K562 (cell line): Measurements from ENCODE around the gene COX7A1. TPM values are rescaled to one million over a fixed set of nuclear protein-coding genes. Genes with fewer than 3 reads are reported as not detected.

ENCODE experiments used
- ARID1B ChIP-seq: fragments of 450-650 bp; IDR thresholded peaks from 2 replicates; pipeline ENCODE4 v1.6.1; 2016; ENCODE audit warnings: antibody characterized with exemption, mild to moderate bottlenecking, inconsistent platforms
- CBFA2T3 ChIP-seq: fragments of 450-650 bp; IDR thresholded peaks from 2 replicates; pipeline ENCODE4 v1.6.1; 2017
- CREB1 ChIP-seq, 2 experiments: sonication (generic) in 1 of 2; formaldehyde crosslinking in 1 of 2; IDR thresholded peaks; 2 replicates each; pipeline versions ENCODE4 v1.6.1 to v1.8.0; 2012 to 2022; ENCODE audit warnings: inconsistent platforms in 1 of 2, mild to moderate bottlenecking in 1 of 2, missing genetic modification reagents in 1 of 2, moderate library complexity in 1 of 2
- CREM ChIP-seq: IDR thresholded peaks from 2 replicates; pipeline ENCODE4 v1.6.1; 2014; ENCODE audit warnings: antibody characterized with exemption, low read depth
- CTCF ChIP-seq, 3 experiments: IDR thresholded peaks in 2 of 3; conservative IDR thresholded peaks in 1 of 3; 2 replicates each; pipeline ENCODE4 v1.5.1; 2011 to 2012; ENCODE audit warnings: low read length in 3 of 3, mild to moderate bottlenecking in 3 of 3, control low read depth in 2 of 3, improper control_type of control experiment in 1 of 3, inconsistent platforms in 1 of 3, low read depth in 1 of 3, mixed read lengths in 1 of 3, moderate library complexity in 1 of 3; ENCODE audit not compliant: insufficient read depth in 2 of 3
- HBP1 ChIP-seq: fragments of 450-650 bp; formaldehyde crosslinking; IDR thresholded peaks from 2 replicates; pipeline ENCODE4 v1.4.0; 2022; ENCODE audit warnings: missing genetic modification characterization
- HMGN3 ChIP-seq: IDR thresholded peaks from 2 replicates; pipeline ENCODE4 v1.6.1; 2011; ENCODE audit warnings: borderline replicate concordance, low read depth, mild to moderate bottlenecking, mixed read lengths, low read length; ENCODE audit not compliant: insufficient read length; ENCODE audit errors: extremely low read depth
- MTA3 ChIP-seq: fragments of 450-650 bp; formaldehyde crosslinking; IDR thresholded peaks from 2 replicates; pipeline ENCODE4 v1.6.1; 2017; ENCODE audit warnings: mild to moderate bottlenecking, borderline replicate concordance
- NR2C2 ChIP-seq, 2 experiments: fragments of 200-800 bp in 1 of 2; sonication (Bioruptor generic) in 1 of 2; sonication (generic) in 1 of 2; formaldehyde crosslinking in 1 of 2; IDR thresholded peaks; 2 replicates each; pipeline versions ENCODE4 v1.6.1 to v1.8.0; 2016 to 2022; ENCODE audit warnings: mild to moderate bottlenecking in 1 of 2, missing compliant biosample characterization in 1 of 2, missing genetic modification characterization in 1 of 2, missing genetic modification reagents in 1 of 2
- PKNOX1 ChIP-seq: fragments of 450-650 bp; IDR thresholded peaks from 2 replicates; pipeline ENCODE4 v1.6.1; 2016
- PML ChIP-seq: IDR thresholded peaks from 2 replicates; pipeline ENCODE4 v1.6.1; 2012; ENCODE audit warnings: low read length, inconsistent platforms
- TARDBP ChIP-seq: fragments of 450-650 bp; IDR thresholded peaks from 2 replicates; pipeline ENCODE4 v1.6.1; 2016
- ZNF76 ChIP-seq: fragments of 250-450 bp; sonication (Bioruptor Pico); IDR thresholded peaks from 2 replicates; pipeline ENCODE4 v1.4.0; 2020; ENCODE audit warnings: mild to moderate bottlenecking, moderate library complexity, borderline replicate concordance
- polyA plus RNA-seq, 8 experiments: library from polyadenylated mRNA; depleted of rRNA in 4 of 8; stranded (reverse) in 5 of 8; unstranded in 3 of 8; fragments of >200 nt; fragmentation: Nextera tagmentation in 2 of 8; fragmentation: Illumina TruSeq in 1 of 8; extraction: Ambion mirVana in 2 of 8; extraction: Trizol in 1 of 8; gene quantifications; 2 replicates each; pipeline versions ENCODE4 v1.2.1 to v1.2.3, GENCODE V29; 2011 to 2014; ENCODE audit warnings: inconsistent platforms in 1 of 8, missing spikeins in 1 of 8
- total RNA-seq, 7 experiments: library from RNA; depleted of rRNA in 6 of 7; stranded (reverse); fragments of >200 nt in 6 of 7; fragmentation: Illumina TruSeq in 2 of 7; extraction: Trizol in 2 of 7; gene quantifications; 2 replicates each; pipeline versions ENCODE4 v1.2.1 to v1.2.3, GENCODE V29; 2011 to 2021; ENCODE audit warnings: low replicate concordance in 1 of 7
- TF ChIP-seq, protein P1 (sequence below): fragments of 250-450 bp; sonication (Bioruptor Pico); IDR thresholded peaks from 2 replicates; pipeline ENCODE4 v1.5.0; 2020; ENCODE audit warnings: mild to moderate bottlenecking, borderline replicate concordance
- TF ChIP-seq, protein P2 (sequence below): fragments of 250-450 bp; sonication (Bioruptor Pico); IDR thresholded peaks from 2 replicates; pipeline ENCODE4 v1.9.0; 2021; ENCODE audit warnings: mild to moderate bottlenecking
- TF ChIP-seq, protein P3 (sequence below): IDR thresholded peaks from 3 replicates; pipeline ENCODE4 v1.6.1; 2011; ENCODE audit warnings: borderline replicate concordance, mild to moderate bottlenecking, moderate library complexity; ENCODE audit not compliant: insufficient read length; ENCODE audit errors: extremely low read depth

Gene COX7A1
- total and polyA plus RNA-seq, 9 of the 15 experiments (the other 6 are each of a cell fraction or from before 2014, with no cell fraction given), result 0.08 TPM; not detected in 8

DNA sequence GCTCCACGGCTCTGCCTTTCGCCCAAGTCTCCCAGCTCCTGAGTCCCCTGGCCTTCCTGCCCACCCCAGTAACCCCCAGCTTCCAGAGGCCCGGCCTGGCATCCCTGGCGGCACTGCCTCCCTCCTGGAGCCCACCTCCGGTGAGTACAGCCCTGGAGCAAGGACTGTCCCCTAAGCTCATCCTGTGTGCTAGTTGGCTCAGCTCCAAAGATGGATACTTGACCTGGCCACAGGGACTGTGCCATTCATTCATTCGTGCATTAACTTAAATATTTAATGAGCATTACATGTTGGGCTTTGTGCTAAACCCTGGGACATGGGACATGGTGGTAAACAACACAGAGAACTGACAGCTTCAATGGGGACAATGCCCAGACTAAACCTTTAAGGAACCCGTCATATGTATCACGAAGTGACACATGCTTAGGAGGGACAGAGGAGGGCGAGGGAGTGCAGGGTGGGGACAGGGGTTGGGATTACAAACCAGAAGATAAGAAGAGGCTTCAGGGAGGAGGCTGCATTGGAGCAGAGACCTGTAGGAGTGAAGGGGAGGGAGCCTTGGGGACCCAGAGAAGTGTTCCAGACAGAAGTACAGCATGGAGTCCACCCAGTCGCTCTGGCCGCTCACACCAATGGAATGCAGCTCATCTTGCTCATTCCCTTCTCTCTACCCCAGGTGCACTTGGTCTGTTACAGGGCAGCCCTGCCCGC is 48.2 kb downstream of the COX7A1 start (continued):
- TF ChIP-seq HBP1 (CRISPR knock-in tag) (0 out of 2 replicates have a peak, but pooled peaks have one; percentile 19), ARID1B (peak; percentile 83), TARDBP (no peak), MTA3 (no peak), CREB1 (IDR thresholded peaks at IDR 0.05) (no peak), CREB1 (CRISPR knock-in tag; IDR thresholded peaks at IDR 0.05) (no peak), CBFA2T3 (peak; percentile 82), NR2C2 (CRISPR knock-in tag; IDR thresholded peaks at IDR 0.05) (no peak), NR2C2 (tag; IDR thresholded peaks at IDR 0.05) (no peak), PKNOX1 (peak; percentile 54), CREM (0 out of 2 replicates have a peak, but pooled peaks have one; percentile 9), CTCF (IDR thresholded peaks at IDR 0.05 in 2 of 3, conservative IDR thresholded peaks at IDR 0.05 in 1 of 3; ENCODE audit: insufficient read depth in 2 of 3, low read depth in 1 of 3, low read length in 3 of 3) (peak in 2 of 3 experiments; percentile 9 to 14; a peak in 1 of 6 replicates), ZNF76 (no peak), HMGN3 (no peak), PML (no peak)
- TF ChIP-seq, protein P1, sequence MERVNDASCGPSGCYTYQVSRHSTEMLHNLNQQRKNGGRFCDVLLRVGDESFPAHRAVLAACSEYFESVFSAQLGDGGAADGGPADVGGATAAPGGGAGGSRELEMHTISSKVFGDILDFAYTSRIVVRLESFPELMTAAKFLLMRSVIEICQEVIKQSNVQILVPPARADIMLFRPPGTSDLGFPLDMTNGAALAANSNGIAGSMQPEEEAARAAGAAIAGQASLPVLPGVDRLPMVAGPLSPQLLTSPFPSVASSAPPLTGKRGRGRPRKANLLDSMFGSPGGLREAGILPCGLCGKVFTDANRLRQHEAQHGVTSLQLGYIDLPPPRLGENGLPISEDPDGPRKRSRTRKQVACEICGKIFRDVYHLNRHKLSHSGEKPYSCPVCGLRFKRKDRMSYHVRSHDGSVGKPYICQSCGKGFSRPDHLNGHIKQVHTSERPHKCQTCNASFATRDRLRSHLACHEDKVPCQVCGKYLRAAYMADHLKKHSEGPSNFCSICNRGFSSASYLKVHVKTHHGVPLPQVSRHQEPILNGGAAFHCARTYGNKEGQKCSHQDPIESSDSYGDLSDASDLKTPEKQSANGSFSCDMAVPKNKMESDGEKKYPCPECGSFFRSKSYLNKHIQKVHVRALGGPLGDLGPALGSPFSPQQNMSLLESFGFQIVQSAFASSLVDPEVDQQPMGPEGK (CRISPR knock-in tag), result no peak
- TF ChIP-seq, protein P2, sequence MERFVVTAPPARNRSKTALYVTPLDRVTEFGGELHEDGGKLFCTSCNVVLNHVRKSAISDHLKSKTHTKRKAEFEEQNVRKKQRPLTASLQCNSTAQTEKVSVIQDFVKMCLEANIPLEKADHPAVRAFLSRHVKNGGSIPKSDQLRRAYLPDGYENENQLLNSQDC (CRISPR knock-in tag), result no peak
- TF ChIP-seq, protein P3, sequence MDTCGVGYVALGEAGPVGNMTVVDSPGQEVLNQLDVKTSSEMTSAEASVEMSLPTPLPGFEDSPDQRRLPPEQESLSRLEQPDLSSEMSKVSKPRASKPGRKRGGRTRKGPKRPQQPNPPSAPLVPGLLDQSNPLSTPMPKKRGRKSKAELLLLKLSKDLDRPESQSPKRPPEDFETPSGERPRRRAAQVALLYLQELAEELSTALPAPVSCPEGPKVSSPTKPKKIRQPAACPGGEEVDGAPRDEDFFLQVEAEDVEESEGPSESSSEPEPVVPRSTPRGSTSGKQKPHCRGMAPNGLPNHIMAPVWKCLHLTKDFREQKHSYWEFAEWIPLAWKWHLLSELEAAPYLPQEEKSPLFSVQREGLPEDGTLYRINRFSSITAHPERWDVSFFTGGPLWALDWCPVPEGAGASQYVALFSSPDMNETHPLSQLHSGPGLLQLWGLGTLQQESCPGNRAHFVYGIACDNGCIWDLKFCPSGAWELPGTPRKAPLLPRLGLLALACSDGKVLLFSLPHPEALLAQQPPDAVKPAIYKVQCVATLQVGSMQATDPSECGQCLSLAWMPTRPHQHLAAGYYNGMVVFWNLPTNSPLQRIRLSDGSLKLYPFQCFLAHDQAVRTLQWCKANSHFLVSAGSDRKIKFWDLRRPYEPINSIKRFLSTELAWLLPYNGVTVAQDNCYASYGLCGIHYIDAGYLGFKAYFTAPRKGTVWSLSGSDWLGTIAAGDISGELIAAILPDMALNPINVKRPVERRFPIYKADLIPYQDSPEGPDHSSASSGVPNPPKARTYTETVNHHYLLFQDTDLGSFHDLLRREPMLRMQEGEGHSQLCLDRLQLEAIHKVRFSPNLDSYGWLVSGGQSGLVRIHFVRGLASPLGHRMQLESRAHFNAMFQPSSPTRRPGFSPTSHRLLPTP, result no peak
